ENCODE measurements around the gene CDHR3.

The CDHR3 gene, protein sequence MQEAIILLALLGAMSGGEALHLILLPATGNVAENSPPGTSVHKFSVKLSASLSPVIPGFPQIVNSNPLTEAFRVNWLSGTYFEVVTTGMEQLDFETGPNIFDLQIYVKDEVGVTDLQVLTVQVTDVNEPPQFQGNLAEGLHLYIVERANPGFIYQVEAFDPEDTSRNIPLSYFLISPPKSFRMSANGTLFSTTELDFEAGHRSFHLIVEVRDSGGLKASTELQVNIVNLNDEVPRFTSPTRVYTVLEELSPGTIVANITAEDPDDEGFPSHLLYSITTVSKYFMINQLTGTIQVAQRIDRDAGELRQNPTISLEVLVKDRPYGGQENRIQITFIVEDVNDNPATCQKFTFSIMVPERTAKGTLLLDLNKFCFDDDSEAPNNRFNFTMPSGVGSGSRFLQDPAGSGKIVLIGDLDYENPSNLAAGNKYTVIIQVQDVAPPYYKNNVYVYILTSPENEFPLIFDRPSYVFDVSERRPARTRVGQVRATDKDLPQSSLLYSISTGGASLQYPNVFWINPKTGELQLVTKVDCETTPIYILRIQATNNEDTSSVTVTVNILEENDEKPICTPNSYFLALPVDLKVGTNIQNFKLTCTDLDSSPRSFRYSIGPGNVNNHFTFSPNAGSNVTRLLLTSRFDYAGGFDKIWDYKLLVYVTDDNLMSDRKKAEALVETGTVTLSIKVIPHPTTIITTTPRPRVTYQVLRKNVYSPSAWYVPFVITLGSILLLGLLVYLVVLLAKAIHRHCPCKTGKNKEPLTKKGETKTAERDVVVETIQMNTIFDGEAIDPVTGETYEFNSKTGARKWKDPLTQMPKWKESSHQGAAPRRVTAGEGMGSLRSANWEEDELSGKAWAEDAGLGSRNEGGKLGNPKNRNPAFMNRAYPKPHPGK

DNA sequence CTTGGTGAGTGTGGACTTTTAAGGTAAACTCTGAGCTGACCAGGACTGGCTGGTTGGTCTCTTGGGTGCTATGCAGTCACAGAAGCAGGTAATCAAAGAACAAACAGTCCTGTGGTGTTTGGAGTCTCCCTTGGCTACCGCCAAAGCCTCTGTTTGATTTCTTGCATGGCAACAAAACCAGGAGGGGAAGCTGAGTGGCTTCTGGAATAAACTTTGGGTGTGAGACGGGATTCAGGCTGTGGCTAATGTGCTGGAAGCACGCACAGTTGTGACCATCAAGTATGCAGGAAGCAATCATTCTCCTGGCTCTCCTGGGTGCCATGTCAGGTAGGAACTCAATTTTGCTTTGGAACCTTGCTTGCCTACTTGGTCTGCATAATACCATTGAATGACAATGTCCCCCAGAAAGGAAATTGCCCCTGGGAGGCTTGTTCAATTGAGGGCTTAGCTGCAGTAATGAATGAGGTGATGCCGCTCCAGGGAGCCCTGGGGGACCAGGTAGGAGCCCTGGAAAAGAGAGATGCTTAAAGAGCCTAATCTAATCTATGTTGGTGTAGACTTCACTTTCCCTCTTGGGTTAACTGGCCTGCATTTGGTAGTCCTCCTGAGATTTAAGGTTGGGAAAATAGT, at the start of gene CDHR3:
CDHR3 (plus strand) TSS at position 227 of the 630 bp plus-strand sequence; CDS start at position 282, 55 bp downstream.
- H3K4me3 ChIP-seq (ENCODE audit: low read depth, low read length), result no peak within 1 kb of the TSS

DNA sequence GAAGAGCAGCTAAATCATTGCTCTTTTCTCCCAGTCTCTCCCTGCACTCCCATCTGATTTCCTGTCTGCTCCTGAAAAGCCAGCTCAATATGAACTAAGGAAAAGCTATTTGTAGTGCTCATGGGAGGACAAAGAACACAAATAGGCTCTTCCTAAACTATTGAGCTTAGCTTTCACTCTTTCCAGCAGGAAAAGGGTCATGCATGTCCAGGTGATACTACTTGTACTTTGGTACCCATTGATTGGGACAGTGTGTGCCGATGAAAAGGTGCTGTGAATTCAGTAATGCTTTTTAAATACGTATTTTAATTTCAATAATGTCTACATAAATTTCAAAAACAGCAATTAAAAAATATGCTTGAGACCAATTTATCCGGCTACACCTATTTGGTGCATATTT, 49.1 kb upstream of the CDHR3 start:
- no peak overlapping the region for H3K4me3 ChIP-seq (ENCODE audit: low read depth, low read length)

DNA sequence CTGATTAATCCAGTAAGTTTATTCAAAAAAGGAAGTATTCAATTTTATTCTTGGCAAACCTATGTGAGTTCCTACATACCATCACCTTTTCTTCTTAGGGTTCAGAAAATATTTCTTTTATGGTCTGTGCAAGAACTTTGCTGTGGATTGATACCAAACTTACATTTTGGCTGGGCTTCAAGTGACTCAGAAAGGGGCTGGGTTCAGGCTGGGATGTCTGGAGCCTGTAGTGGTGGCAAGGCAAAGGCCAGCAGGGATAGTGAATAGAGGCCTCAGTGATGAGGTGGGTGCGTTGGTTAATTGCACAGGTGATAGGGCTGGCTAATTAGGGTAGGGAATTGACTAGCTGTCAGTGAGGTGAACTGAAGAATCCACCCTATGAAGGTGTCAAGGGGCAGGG, 46.5 kb upstream of the CDHR3 start:
- H3K4me3 ChIP-seq (ENCODE audit: low read depth, low read length), result no peak overlapping the region

GRCh38 chr7:105917659-105918058, 45.4 kb upstream of the CDHR3 start:
- H3K4me3 ChIP-seq (ENCODE audit: low read depth, low read length), result no peak overlapping the region

GRCh38 chr7:105920766-105921165, 42.3 kb upstream of the CDHR3 start:
- H3K4me3 ChIP-seq (ENCODE audit: low read depth, low read length), result no peak overlapping the region

- no peak overlapping the region for H3K4me3 ChIP-seq (ENCODE audit: low read depth, low read length)
These were observed 38.1 kb upstream of the CDHR3 start for GRCh38 chr7:105924945-105925344.

- no peak overlapping the region for H3K4me3 ChIP-seq (ENCODE audit: low read depth, low read length)
These were observed 36.9 kb upstream of the CDHR3 start for GRCh38 chr7:105926131-105926530.

- H3K4me3 ChIP-seq (ENCODE audit: low read depth, low read length), result no peak overlapping the region
These were observed 31.9 kb upstream of the CDHR3 start for GRCh38 chr7:105931179-105931578.

DNA sequence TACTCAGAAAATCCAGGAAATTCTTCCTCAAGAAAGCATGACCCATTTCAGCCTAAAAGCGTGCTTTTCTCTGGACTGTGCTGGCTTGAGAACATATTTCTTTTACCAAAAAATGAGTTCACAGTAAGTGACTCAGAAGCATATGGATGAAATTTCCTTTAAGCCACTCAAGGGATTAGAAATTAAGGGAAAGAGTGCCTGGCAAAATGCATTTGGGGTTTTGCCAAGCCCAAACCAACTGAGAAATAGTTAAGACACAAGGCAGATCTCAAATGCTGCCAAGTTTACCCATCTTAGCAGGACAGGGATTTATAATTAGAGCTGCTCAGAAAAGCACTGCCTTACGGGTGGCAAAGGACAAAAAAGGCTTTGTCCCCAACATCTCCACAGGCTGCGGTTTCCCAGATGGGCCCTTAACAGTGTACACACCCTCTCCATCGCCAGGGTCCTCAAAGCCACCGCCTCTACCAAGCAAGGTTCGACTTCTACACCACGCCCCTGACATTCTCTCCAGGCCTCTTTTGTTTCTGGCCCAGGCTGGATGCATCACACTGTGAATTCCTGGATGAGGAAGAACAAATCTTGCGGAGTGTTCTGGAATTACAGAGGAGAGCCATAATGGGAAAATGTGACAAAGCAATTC, 30.1 kb upstream of the CDHR3 start:
- H3K4me3 ChIP-seq (ENCODE audit: low read depth, low read length), result no peak overlapping the region

GRCh38 chr7:105934572-105935185, 28.4 kb upstream of the CDHR3 start:
- H3K4me3 ChIP-seq (ENCODE audit: low read depth, low read length), result no peak overlapping the region

DNA sequence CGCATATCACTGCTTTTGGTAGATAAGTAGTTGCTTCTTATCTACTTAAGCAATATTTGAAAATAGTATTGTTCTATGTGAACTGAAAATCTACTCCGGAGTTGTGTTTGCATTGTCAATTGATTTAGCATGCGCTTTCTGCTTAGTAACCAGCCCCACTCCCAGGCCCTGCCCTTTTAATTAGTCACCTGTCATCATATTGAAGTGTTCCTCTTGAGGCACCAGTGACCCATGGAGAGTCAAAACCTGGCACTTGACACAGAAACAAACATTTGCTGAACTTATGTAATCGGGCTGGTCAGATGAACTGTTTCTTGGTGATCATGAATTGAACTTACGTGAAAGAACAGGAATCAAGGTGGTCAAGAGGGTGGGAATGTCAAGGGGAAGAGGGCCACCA, 27.8 kb upstream of the CDHR3 start:
- H3K4me3 ChIP-seq (ENCODE audit: low read depth, low read length), result no peak overlapping the region

DNA sequence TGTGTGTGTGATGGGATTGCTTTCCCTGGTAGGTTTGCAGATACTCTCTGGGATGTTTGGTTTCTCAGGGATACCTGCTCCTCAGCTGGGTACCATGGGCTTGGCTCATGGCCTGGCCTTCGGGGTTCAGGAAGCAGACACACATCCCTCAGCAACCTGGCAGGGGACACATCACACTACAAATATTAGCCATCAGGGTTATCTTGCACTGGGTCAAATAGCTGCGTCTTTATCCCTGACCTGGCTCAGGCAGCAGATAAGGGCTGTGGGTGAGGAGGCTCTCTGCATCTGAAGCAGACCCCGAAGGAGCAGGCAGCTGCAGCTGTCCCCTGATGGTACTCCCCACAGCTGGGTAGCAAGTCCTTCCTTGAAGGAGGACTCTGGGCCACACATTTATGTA, 25.7 kb upstream of the CDHR3 start:
- no peak overlapping the region for H3K4me3 ChIP-seq (ENCODE audit: low read depth, low read length)

- H3K4me3 ChIP-seq (ENCODE audit: low read depth, low read length), result no peak overlapping the region
These were observed 23.0 kb upstream of the CDHR3 start for GRCh38 chr7:105940109-105940508.

DNA sequence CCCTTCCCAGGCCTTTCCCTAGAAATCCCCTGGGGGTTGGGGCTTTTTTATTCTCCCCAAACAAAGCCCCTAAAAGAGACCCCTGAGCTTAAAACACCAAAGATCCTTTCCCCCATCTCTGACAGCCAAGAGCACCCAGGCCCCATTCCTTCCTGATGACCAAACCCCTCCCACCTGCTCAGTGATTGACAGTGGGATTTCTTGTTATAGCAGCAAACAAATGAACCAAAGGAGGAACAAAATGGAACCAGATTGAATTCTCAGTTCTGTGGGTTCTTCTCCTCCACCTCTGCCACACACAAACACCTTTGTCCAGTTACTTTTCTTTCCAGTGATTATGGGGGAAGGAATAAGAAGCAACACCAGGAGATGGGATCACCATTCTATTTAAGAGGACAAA, 21.5 kb upstream of the CDHR3 start:
- no peak overlapping the region for H3K4me3 ChIP-seq (ENCODE audit: low read depth, low read length)

- no peak overlapping the region for H3K4me3 ChIP-seq (ENCODE audit: low read depth, low read length)
These were observed 19.6 kb upstream of the CDHR3 start for GRCh38 chr7:105943486-105943885.

GRCh38 chr7:105945848-105946247, 17.2 kb upstream of the CDHR3 start:
- no peak overlapping the region for H3K4me3 ChIP-seq (ENCODE audit: low read depth, low read length)

GRCh38 chr7:105951597-105951996, 11.5 kb upstream of the CDHR3 start:
- no peak overlapping the region for H3K4me3 ChIP-seq (ENCODE audit: low read depth, low read length)

GRCh38 chr7:105952917-105953595, 10.0 kb upstream of the CDHR3 start:
- H3K4me3 ChIP-seq (ENCODE audit: low read depth, low read length), result no peak overlapping the region

DNA sequence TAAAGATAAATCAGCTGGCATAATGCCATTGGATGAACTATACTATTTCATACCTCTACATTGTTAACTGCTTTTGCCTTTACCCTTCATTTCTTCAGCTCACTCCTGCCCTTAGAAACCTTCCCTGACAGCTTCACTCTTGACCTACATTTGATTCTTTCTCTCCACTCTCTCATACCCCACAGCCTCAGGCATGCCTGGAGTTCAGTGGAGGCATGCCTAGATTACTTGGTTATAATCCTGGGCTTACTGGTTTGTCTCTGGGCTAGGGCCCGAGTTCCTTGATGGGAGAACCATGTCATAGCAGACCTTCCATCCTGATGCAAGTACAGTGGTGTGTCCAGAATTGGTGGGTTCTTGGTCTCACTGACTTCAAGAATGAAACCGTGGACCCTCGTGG, 8.4 kb upstream of the CDHR3 start:
- no peak overlapping the region for H3K4me3 ChIP-seq (ENCODE audit: low read depth, low read length)

Measured in iPS-11a (cell line).